NCI-H226 (cell line): ENCODE measurements around the gene ELP4.
"Not testable (repeated sequence)": the region's sequence is repeated elsewhere in the genome, so short reads cannot be mapped to it uniquely, and the experiment has no call there.

ENCODE experiments used
- DNase-seq: peaks from one replicate; pipeline ENCODE4 v3.0.0-alpha.2; 2015

Gene ELP4

DNA sequence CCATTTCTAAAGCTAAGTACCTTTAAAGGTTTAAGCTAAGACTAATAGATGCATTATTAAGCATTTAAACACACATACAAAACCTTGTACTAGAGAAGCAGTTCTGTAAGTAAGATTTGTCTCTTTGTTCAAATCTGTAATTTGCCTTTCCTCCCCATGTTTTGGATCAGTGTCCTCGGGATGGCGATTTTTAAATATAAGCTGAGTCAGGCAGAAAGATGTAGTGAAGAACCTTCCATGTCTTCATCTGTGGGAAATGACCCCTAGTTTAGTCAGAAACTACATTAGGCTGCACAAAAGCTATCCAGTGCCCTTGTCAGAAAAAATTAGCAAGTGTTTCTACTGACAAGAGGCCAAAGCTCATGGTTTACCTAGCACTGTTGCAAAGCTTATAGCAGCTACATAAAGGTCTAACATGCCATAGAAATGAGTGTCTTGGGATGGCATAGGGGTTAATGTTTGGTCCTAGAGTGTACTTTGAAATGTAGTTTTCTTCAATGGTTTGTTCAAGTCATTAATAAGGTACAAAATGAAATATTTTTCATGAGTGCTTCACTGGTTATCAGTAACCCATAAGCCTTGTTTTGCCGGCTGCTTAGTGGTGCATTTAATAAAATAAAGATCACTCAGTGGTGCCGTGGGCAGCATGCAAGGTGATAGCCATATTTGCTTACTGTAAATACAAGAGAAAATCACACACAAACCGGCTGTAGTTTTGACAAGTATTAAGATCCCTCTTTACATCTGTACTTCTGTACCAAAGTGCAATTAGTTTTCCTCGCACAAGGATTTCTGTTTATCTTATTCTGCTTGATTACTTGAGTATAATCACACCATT, 139.8 kb downstream of the ELP4 start:
- no peak for DNase-seq

DNA sequence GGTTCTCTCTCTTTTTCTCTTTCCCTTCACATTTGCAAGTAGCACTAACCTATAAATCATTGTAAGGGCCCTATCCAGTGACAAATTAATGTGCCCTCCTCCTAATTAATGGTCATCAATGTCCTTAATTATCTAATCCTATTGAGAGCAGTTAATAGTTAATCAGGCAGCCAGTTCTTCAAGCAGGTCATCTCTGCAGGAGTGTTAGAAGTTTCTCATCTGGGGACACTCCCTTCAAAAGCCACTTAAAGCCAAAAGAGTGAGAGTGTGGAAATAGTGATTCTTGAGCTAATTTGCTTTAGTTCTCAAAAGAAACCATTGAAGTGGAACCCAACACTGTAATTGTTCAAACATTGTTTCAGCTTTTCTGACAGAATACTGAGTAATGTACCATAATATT, 141.6 kb downstream of the ELP4 start:
- DNase-seq = no peak

DNA sequence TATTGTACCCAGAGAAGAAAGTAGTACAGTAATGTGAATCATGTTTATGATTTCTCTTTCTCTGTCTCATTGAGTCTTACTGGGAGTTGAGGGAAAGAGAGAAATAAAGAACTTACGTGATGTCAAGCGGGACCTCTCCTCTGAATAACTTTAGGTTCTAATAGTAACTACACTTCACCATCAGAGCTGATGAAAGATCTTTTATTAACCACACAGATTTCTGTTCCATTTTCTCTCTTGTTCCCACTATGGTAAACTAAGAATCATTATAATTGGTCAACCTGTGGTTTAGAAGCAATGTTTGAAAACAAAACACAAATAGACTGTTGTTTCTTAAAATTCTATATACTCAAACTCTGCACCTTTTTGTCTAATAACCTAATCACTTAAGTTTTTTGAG, 142.3 kb downstream of the ELP4 start:
- no peak for DNase-seq

DNA sequence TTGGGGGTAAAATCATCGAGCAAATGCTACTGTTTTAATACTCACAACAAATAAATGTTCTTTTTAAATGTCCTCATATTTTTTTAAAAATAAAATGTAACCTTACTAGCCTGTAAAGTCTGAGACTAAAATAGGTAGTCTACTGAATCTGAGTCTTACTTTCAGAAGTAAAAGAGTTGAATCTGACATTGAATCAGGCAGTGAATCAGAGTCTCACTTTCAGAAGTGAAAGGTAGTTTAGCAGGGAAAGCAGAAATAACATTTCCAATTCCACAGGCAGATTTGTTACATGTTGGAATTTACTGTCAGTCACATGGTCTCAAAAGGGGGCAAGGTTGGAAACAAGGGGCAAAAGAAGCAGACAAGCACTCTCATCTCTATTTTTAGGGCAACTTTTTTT, 143.0 kb downstream of the ELP4 start:
- no peak for DNase-seq

DNA sequence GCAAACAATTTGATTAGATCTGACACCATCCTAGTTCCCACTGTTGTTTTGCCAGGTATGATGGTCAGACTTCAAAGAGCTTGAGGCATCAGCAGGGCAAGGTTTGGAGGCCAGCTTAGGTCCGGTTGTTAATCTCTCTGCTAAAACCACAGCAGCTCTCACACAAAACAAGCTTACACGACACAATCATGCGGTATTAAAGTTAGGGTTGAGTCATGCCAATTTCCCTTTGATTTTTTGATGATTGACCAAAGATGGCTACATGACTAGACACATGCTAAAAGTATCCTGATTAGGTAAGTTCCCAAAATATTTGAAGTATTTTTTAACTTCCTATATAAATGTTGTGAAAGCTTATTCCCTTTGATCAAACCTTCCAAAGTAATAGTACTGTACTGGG, 145.9 kb downstream of the ELP4 start:
- DNase-seq = peak; percentile 84

DNA sequence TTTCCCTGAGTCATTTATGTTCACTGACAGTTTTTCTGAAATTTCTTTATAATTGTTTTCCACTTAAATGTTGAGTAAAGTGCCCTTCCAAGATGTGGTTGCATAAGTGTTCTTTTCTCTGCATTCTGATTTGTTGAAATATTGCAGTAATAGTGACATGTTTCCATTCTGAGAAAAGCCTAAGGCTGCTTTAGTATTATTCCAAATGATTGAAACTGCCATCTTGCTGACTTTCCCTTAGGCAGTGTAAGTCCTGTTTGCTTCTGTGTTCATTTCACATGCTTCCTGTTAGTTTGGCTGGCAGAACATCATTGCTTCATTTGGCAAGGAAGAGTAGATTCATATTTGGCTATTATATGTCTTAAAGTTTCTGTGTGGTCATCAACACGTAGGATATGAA, 146.5 kb downstream of the ELP4 start:
- peak; percentile 33 for DNase-seq

DNA sequence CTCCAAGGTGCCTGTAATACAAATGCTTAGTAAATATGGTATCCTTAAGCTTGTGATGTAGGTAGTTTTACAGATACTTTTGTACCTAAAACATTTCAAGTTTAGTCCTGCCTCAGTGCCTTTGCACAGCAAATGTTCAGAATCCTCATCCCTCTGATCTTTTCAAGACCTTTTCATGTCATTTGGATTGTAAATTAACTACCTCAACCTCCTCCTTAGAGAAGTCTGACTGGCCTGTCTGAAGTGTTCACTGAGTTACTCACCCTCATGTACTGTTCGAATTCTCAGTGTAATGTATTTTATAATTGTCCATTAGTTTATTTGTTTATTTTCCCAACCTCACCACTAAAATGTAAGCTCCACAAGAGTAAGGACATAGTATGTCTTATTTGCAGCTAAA, 147.5 kb downstream of the ELP4 start:
- DNase-seq = no peak

DNA sequence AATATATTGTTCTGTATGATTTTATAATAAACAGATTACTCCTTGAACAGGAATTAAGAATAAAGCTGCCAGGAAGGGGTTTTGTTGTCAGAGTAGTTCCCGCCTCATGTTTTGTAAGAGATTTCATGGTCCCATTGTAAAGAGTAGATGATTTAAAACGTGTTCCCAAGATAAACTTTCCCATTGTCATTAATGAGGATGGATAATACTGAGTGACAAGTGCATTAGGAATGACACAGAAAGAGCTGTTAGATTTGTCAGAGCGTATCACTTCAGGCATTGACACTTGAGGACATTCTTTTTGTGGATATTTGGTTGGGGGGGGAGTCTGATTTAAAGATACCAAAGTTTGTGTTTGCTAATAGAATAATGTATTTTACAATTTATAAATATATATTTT, 154.6 kb downstream of the ELP4 start:
- no peak for DNase-seq

DNA sequence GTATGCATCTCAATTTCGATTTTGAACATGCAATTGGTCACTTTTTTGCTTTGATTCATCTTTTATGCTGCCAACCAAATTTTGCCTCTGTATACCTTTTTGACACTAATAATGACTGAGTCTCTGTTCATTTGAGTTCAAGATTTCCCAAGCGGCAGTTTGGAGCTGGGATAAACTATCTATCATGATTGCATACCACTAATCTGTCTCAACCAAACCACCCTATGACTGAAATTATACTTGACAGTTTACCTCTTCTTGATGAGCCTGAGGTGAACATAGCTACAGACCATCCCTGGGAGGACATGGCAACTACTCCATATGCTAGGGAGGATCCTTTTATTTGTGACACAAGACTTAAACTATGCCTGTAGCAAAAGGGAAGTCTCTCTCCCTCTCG, 155.4 kb downstream of the ELP4 start:
- no peak for DNase-seq

DNA sequence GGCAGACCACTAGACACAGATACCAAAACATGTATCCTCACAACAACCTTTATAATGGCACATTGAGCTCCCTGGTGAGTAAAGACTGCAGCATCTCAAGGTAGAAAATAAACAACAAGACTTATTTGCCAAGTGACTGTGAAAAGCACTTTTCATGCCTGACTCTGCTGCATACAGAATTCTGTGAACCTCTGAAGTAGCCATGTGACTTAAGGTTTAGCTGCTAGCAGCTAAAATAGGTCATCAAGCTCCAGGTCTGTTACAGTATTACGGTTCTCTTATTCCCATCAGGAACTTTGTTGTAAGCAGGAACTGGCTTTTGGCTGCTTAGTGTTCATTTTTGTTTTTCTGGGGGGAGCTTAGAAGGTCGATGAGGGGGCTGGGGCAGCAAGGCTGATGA, 162.1 kb downstream of the ELP4 start:
- no peak for DNase-seq

DNA sequence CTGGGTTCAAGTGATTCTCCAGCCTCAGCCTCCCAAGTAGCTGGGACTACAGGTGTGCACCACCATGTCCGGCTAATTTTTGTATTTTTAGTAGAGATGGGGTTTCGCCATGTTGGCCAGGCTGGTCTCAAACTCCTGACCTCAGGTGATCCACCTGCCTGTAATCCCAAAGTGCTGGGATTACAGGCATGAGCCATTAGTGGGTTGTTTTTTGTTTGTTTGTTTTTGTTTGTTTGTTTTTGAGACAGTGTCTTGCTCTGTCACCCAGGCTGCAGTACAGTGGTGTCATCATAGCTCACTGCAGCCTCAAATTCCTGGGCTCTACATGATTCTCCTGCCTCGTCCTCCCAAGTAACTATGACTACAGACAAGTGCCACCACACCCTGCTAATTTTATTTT, 163.5 kb downstream of the ELP4 start:
- DNase-seq = not testable (repeated sequence)

DNA sequence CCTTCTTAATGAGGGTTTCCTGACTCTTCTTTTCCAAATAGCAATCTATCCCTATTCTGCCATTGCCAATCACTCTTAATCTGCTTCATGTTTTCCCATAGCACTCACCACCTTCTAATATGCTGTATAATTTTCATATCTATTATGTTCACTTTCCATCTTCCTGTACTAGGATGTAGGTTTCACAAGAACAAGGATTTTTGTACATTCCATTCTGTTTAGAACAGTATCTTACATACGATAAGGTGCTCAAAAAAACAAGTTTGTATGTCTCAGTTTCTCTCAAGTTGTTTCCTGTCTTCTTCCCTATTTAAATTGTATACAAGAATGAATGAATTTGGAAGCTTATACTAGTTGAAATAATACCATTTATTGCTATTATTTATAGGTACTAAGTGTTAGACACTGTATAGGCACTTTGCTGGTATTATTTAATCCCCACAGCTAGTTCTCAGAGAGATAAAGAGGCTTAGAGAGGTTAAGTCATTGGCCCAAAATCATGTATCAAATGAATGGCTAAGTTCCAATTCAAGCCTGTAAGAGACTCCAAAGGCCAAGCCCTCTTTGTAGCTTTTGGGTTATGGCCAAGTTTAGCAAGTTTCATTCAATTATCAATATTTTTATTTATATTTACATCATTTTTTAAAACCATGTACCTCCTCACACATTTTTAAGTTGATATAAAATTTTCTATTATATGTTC, 166.9 kb downstream of the ELP4 start:
- peak; percentile 16 for DNase-seq

DNA sequence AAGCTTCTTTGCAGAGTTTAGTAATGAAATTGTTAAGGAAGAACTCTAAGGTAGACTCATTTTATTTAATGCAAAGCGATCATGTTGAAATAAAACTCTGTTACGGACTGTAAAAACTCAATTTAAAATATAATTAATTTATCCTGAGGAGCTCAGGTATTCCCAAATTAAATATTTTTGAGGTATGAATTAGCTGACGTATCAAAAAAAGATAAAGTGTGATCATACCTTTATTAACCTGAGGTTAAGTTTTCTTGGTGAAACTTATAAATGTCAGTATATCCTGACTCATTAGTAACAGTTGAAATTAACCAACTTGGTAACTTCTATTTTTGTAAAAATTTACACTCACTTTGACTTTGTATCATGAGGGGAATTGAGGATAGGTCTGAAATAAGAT, 171.2 kb downstream of the ELP4 start:
- DNase-seq = no peak

DNA sequence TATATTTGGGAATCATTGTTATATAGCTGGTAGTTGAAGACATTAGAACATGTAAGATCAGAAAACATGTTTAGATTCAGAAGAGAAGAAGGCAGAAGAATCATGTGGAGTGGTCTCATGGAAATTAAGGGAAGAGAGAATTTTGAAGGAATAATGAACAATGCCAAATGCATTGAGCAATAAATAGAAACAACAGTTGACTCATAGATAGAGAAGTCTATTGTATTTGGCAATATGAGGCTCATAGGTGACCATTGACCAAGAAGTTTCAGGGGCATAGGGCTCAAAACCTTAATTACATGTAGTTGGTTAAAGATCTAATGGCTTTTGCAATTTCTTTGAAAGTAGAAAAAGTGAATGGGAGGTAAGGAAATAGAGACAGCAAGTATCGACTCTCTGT, 177.7 kb downstream of the ELP4 start:
- DNase-seq = no peak

DNA sequence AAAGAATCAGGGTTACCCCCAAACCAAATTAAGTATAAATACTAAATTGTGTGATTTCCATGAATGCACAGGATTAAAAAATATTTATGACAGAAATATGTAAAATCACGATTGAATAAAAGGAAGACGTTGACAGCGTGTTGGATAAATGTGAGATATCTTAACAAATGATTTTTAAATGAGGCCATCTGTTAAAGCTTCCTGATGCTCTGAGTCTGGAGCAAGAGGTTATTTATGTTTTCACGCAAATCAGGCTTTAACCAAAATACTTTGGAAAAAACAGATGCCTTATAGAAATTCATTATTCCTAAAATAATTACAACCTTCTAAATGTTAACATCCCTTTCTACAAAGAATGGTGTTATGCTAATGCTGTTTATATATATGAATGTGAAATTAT, 178.3 kb downstream of the ELP4 start:
- no peak for DNase-seq

DNA sequence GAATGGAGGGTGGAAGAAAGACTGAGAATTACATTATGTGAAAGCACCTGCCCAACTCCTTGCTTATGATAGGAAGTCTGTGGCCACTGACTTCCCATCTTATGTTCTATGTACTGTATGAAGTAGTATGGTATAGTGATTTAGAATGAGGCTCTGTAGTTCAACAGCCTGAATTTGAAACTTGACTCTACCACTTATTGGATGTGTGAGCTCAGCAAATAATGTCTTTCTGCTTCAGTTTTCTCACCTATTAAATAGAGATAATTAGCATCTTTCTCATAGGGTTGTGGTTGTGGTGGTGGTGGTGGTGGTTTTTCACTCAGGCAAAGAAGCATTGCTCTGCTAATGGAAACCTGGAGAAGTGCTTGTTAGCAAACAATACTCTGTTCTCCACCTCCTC, 180.0 kb downstream of the ELP4 start:
- DNase-seq = no peak

DNA sequence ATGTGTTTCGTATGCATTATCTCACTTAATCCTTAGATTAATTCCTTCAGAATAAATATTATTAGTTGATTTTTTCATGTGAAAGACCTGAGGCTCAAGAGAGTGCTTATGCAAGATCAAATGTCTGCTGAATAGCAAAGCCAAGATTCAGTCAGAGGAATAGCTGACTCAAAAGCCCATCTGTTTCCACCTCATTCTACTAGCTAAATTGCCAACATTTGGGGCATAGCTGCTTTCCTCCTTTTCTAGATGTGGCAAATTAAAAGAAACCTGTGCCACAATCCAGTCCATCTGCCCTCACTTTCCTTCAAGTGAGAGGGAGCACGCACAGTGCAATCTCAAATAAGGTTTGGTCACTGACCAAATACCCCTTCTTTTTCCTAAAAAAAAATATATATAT, 180.5 kb downstream of the ELP4 start:
- DNase-seq = no peak

DNA sequence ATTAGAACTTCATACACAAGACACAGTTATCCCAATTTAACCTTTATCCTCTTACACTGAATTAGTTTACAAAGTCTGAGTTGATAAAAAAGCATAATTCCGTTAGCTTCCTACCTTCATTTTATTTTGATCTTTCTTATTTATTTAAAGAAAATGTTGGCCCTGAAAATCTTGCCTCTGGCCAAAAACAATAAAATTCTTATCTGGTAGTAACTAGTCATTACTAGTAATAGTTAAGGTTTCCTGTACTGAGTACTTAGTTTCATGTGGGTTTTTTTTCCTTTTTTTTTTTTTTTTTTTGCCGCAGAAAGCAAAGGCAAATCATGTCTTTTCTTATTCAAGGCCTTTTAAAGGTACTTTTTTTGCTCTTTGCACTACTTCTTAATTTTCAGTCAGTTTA, 180.9 kb downstream of the ELP4 start:
- no peak for DNase-seq

DNA sequence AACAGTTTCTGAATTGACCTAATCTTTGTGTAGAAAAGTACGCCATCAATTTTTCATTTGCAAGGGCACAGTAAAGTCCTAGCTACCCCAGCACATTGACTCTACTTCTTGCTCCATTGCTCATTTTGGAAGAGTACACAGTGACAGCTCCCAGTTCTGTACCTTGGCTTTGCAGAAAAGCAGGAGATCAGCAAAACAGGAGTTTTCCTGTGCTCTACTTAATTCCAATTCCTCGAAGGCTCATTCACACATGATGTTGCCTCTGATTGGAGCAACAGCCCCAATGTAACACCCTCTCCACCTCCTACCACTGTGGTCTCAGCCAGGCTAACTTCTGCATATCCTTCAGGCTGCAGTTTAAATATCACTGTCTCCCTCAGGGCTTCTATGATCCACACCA, 182.9 kb downstream of the ELP4 start:
- no peak for DNase-seq

DNA sequence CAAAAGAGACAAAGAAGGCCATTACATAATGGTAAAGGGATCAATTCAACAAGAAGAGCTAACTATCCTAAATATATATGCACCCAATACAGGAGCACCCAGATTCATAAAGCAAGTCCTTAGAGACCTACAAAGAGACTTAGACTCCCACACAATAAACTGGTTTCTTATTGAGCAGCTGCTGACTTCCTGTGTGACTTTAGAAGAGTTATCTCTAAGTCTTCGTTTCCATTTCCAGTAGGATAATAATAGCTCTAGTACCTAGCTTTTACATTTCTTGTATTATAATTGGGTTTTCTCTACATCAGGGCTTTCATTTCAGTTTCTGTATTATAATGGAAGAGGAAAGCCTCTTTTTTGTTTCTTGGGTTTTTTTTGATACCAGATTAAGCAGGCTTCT, 187.5 kb downstream of the ELP4 start:
- DNase-seq = not testable (repeated sequence)

DNA sequence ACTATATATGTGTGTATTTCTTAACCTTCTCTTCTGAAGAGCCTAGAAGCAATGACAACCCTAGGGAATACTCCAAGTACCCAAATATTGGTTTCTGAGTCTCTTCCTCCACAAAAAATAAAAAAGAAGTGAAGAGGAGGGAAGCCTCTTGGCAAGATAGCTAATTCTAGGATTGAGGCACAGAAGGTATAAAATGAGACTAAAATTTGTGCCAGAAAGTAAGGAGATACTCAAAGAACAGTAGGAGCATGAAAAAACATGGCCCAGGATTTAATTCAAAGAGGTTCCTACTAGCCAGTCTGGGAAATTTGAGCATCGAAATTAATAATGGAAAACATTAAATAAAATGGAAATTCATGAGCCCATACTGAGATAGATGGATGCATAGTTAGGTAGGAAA, 189.5 kb downstream of the ELP4 start:
- DNase-seq = no peak

DNA sequence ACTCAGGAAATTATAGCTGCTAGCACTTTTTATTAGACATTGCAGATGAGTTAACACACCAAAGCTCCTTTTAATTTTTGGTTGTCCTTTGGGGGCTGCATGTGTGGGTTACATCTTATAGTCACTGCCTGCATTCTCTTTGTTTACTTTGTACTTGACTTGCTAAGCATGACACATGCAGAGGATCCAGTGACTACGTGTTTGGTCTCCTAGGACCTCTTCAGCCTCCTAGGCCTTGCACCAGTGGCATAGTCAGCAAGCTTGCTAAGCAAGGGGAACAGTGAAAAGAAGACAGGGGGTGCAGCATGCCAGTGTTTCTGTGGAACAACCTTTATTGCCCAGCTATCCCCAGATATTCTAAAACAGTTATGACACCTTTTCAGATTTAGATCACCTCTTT, 193.4 kb downstream of the ELP4 start:
- DNase-seq = no peak

DNA sequence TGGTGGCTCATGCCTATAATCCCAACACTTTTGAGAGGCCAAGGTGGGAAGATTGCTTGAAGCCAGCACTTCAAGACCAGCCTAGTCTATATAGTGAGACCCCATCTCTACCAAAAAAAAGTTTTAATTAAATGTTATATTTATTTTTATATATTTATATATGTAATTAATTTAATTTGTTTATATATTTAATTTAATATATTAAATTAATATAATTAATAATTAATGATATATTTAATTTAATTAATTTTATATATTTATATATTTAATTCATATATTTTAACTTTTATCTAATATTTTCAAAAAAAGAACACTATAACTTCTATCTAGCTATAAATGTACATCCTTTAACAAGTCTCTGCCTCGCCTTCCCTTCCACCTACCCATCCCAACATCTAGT, 196.8 kb downstream of the ELP4 start:
- no peak for DNase-seq

DNA sequence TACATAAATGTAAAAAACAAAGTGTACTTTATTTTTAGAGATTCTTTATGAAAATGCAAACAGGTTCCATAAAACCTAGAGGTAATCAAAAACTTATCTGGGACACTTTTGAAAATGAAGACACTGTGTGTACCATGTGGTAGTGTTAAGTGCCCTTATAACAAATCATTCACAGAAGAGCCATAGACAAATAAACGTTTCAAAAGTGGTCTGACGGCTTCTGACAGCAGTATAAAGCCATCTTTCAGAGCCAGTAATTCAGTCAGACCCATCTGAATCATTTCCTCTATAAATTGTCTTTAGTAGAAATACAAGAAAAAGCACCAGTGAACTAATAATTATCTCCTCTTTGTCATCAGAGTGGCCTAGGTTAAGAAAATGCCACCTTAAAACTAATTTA, 201.6 kb downstream of the ELP4 start:
- no peak for DNase-seq

DNA sequence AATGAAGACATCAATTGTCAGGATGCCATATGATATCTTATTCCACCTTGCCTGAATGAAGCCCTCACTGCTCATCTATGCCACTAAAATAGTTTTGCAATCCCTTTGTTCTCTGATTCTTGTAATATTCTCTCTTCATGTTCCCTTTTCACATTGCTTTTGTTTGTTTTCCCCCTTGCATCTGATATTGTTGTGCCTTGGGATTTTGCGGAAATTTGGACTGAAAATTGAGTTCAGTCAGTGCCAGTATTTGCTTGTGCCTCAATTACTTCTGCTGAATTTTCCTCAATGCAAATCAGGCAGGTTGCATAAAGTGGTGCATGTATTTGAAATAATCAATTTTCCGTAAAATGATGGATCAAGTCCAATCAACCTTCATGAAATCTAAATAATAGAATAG, 203.3 kb downstream of the ELP4 start:
- DNase-seq = no peak
